NCI-H748 treated with DMSO at 0.1 percent for 48 hours (cell line): Measurements from ENCODE around the gene QSOX2.

ENCODE experiments used
- DNase-seq: peaks from one replicate; lab custom pipeline; 2025; lab: John Stamatoyannopoulos, UW

The QSOX2 gene

GRCh38 chr9:136245219-136246150 lies at the start of gene QSOX2:
Gene QSOX2 (minus strand): TSS chr9:136245812. CDS start chr9:136245803, 9 bp downstream.
- DNase-seq, result peak; percentile 60

GRCh38 chr9:136295055-136295454 lies 49.4 kb upstream of the QSOX2 start:
- no peak for DNase-seq

- no peak for DNase-seq
Measured at GRCh38 chr9:136294437-136294836, 48.8 kb upstream of the QSOX2 start.

GRCh38 chr9:136293476-136294077 lies 48.0 kb upstream of the QSOX2 start:
- no peak for DNase-seq

GRCh38 chr9:136292591-136293448 lies 47.2 kb upstream of the QSOX2 start:
- no peak for DNase-seq

GRCh38 chr9:136292026-136292538 lies 46.5 kb upstream of the QSOX2 start:
- no peak for DNase-seq

- DNase-seq, result no peak
Measured at GRCh38 chr9:136291306-136292025, 45.9 kb upstream of the QSOX2 start.

GRCh38 chr9:136290508-136291000 lies 44.9 kb upstream of the QSOX2 start:
- DNase-seq, result no peak

- no peak for DNase-seq
Measured at GRCh38 chr9:136289651-136290507, 44.3 kb upstream of the QSOX2 start.

- DNase-seq, result no peak
Measured at GRCh38 chr9:136287960-136288753, 42.5 kb upstream of the QSOX2 start.

- DNase-seq, result no peak
Measured at GRCh38 chr9:136286987-136287379, 41.4 kb upstream of the QSOX2 start.

- no peak for DNase-seq
Measured at GRCh38 chr9:136286359-136286986, 40.9 kb upstream of the QSOX2 start.

- DNase-seq, result no peak
Measured at GRCh38 chr9:136285501-136286358, 40.1 kb upstream of the QSOX2 start.

- DNase-seq, result no peak
Measured at GRCh38 chr9:136284951-136285350, 39.3 kb upstream of the QSOX2 start.

- DNase-seq, result no peak
Measured at GRCh38 chr9:136284311-136284710, 38.7 kb upstream of the QSOX2 start.

- peak; percentile 37 for DNase-seq
Measured at GRCh38 chr9:136283291-136284235, 38.0 kb upstream of the QSOX2 start.
